Caco-2 (cell line): Measurements from ENCODE around the gene CCDC197. TPM values are rescaled to one million over a fixed set of nuclear protein-coding genes. Genes with fewer than 3 reads are reported as not detected.

Source experiments
- BruUV-seq: library from RNA; stranded (reverse); fragments of 400-500 nt; replicated peaks from 2 replicates; lab custom pipeline; 2021; lab: Mats Ljungman, UMichigan
- CTCF ChIA-PET: fragments of 300-600 bp; sonication (Branson Sonifier 250); formaldehyde crosslinking; loops from one replicate; lab custom pipeline; 2022; ENCODE audit warnings: antibody characterized with exemption; lab: Charles Lee
- POLR2A ChIA-PET: fragments of 300-600 bp; sonication (Branson Sonifier 250); formaldehyde crosslinking; loops from one replicate; lab custom pipeline; 2022; ENCODE audit warnings: antibody characterized with exemption; lab: Charles Lee
- DNase-seq, 2 experiments: peaks; one replicate each; pipeline versions ENCODE4 v3.0.0 to v3.0.0-alpha.2; 2020 to 2022
- H3K27me3 ChIP-seq: replicated peaks from 2 replicates; pipeline ENCODE4 v1.6.0; 2011; ENCODE audit warnings: low read length; ENCODE audit not compliant: control insufficient read depth, insufficient read depth
- H3K36me3 ChIP-seq: 2 replicates; pipeline ENCODE4 v1.5.1; 2011; ENCODE audit warnings: low read length; ENCODE audit not compliant: control insufficient read depth, insufficient read depth
- H3K4me1 ChIP-seq: fragments of 250-450 bp; sonication (Bioruptor Pico); 2 replicates; pipeline ENCODE4 v1.5.1; 2020; ENCODE audit warnings: mild to moderate bottlenecking
- H3K4me3 ChIP-seq: 2 replicates; pipeline ENCODE4 v1.5.1; 2011; ENCODE audit warnings: low read depth, mild to moderate bottlenecking, control low read depth, low read length
- H3K9me3 ChIP-seq: fragments of 250-450 bp; sonication (Bioruptor Pico); 2 replicates; pipeline ENCODE4 v1.5.1; 2020; ENCODE audit warnings: mild to moderate bottlenecking, moderate library complexity
- H3K27ac Mint-ChIP-seq: one replicate; pipeline ENCODE4 v1.8.0; 2022; ENCODE audit warnings: mixed read lengths; ENCODE audit not compliant: unreplicated experiment
- H3K27me3 Mint-ChIP-seq: one replicate; pipeline ENCODE4 v1.8.0; 2022; ENCODE audit warnings: mixed read lengths; ENCODE audit not compliant: insufficient read depth, unreplicated experiment
- H3K36me3 Mint-ChIP-seq: one replicate; pipeline ENCODE4 v1.8.0; 2022; ENCODE audit warnings: mild to moderate bottlenecking, mixed read lengths; ENCODE audit not compliant: insufficient read depth, unreplicated experiment
- H3K4me1 Mint-ChIP-seq: one replicate; pipeline ENCODE4 v1.8.0; 2022; ENCODE audit warnings: low read depth, mixed read lengths; ENCODE audit not compliant: unreplicated experiment
- H3K4me3 Mint-ChIP-seq: one replicate; pipeline ENCODE4 v1.8.0; 2022; ENCODE audit warnings: mild to moderate bottlenecking, moderate library complexity, mixed read lengths; ENCODE audit not compliant: unreplicated experiment
- H3K9me3 Mint-ChIP-seq: one replicate; pipeline ENCODE4 v1.8.0; 2022; ENCODE audit warnings: mixed read lengths; ENCODE audit not compliant: unreplicated experiment
- CTCF ChIP-seq, 2 experiments: fragments of 200-600 bp in 1 of 2; IDR thresholded peaks; 1 replicate in 1 of 2; 2 replicates in 1 of 2; pipeline versions ENCODE4 v1.5.1 to v1.8.0; 2011 to 2022; ENCODE audit warnings: antibody characterized with exemption in 1 of 2, control low read depth in 1 of 2, inconsistent platforms in 1 of 2, low read depth in 1 of 2, low read length in 1 of 2, mild to moderate bottlenecking in 1 of 2, moderate library complexity in 1 of 2; ENCODE audit not compliant: insufficient read depth in 1 of 2, severe bottlenecking in 1 of 2, unreplicated experiment in 1 of 2
- intact Hi-C: fragments of 100-400 bp; cut with micrococcal nuclease; formaldehyde crosslinking; loops from one replicate; pipeline ENCODE4 v1.10.0; 2022; ENCODE audit not compliant: unreplicated experiment
- total RNA-seq: library from RNA; stranded (reverse); gene quantifications from 2 replicates; pipeline ENCODE4 v1.2.3, GENCODE V29; 2022

CCDC197 gene
- total RNA-seq, 1 experiment from 2014 or later: not detected

- BruUV-seq: no TSS peak
- H3K9me3 Mint-ChIP-seq: no peaks in the 10 kb centered on the region
Observed at GRCh38 chr14:93970585-93970964, 26.5 kb upstream of the CCDC197 start.

DNA sequence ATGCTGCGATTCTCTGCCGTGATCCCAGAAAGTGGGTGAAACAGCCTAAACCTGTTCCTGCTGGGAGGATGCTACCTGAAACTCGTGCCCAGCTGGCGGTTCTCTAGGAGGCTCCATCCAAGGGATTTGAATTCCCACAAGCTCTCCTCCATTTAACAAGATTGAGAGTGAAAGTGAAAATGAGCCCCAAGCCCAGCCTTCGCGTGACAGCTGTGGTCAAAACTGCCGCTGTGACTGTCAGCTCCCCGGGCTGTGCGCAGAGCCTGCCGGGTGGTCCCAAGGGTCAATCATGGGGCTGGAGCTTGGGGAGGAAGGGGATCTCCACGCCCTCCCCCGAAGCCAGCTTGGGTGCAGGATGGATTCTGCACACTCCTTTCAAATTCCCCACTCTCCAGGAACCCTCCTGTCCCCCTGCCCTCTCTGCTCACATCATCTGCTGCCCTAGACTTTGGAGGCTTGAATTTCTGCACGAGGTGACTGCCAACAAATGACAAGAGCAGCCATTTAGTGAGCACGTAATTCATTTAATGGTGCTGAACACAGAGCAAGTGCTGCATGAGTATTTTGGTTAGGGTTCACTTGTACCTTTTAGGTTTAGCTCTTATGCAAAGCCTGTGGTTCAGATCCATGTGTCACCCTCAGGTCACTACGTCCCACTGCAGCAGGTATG is 26.0 kb upstream of the CCDC197 start:
- Mint-ChIP-seq H3K4me1 (no peaks in the 10 kb centered on the region), H3K36me3 (no peaks in the 10 kb centered on the region), H3K27me3 (no peaks in the 10 kb centered on the region), H3K4me3 (no peak overlapping the region), H3K27ac (no peak overlapping the region), H3K9me3 (no peaks in the 10 kb centered on the region)
- no peak for TF ChIP-seq CTCF (IDR thresholded peaks at IDR 0.05; ENCODE audit: insufficient read depth in 1 of 2, low read depth in 1 of 2, low read length in 1 of 2, severe bottlenecking in 1 of 2, unreplicated experiment in 1 of 2)
- POLR2A ChIA-PET: no interaction called here
- intact Hi-C loops: no loop called here
- no TSS peak for BruUV-seq
- no peaks in the 10 kb centered on the region for H3K27me3 ChIP-seq
- no peak for DNase-seq
- peaks cover under 1% of the 10 kb centered on the region; the same call in 1 of the 2 replicates for H3K4me1 ChIP-seq
- CTCF ChIA-PET: interaction anchor here (0.8 to 1.2 kb wide), 2 partner anchors 8 to 31 kb away, joined by 3 to 5 read pairs; no protein-coding TSS in a partner anchor
- no peak overlapping the region for H3K4me3 ChIP-seq
- no peaks in the 10 kb centered on the region for H3K36me3 ChIP-seq
- H3K9me3 ChIP-seq: no peaks in the 10 kb centered on the region

More at GRCh38 chr14:93970585-93970964, 26.5 kb upstream of the CCDC197 start:
- ChIA-PET CTCF (interaction anchor here (1.2 kb wide), 1 partner anchor 31 kb away, joined by 5 read pairs; no protein-coding TSS in a partner anchor), POLR2A (no interaction called here)
- Histone ChIP-seq H3K4me3 (no peak overlapping the region), H3K27me3 (no peaks in the 10 kb centered on the region), H3K9me3 (no peaks in the 10 kb centered on the region), H3K36me3 (no peaks in the 10 kb centered on the region), H3K4me1 (peaks cover 6% of the 10 kb centered on the region; the same call in 1 of the 2 replicates)
- Mint-ChIP-seq H3K36me3 (no peaks in the 10 kb centered on the region), H3K27me3 (no peaks in the 10 kb centered on the region), H3K27ac (no peak overlapping the region), H3K4me1 (no peaks in the 10 kb centered on the region), H3K4me3 (no peak overlapping the region)
- DNase-seq: peak in 1 of 2 experiments; percentile 20
- intact Hi-C loops: no loop called here
- peak in 1 of 2 experiments; percentile 30 for TF ChIP-seq CTCF (IDR thresholded peaks at IDR 0.05; ENCODE audit: insufficient read depth in 1 of 2, low read depth in 1 of 2, low read length in 1 of 2, severe bottlenecking in 1 of 2, unreplicated experiment in 1 of 2)

GRCh38 chr14:93971635-93972027 is 25.5 kb upstream of the CCDC197 start:
- Mint-ChIP-seq H3K27me3 (no peaks in the 10 kb centered on the region), H3K27ac (no peak overlapping the region), H3K4me1 (no peaks in the 10 kb centered on the region), H3K36me3 (no peaks in the 10 kb centered on the region), H3K4me3 (no peak overlapping the region), H3K9me3 (no peaks in the 10 kb centered on the region)
- H3K9me3 ChIP-seq: no peaks in the 10 kb centered on the region
- no peak for TF ChIP-seq CTCF (IDR thresholded peaks at IDR 0.05; ENCODE audit: insufficient read depth in 1 of 2, low read depth in 1 of 2, low read length in 1 of 2, severe bottlenecking in 1 of 2, unreplicated experiment in 1 of 2)
- H3K4me3 ChIP-seq: no peak overlapping the region
- DNase-seq: no peak
- H3K27me3 ChIP-seq: no peaks in the 10 kb centered on the region
- intact Hi-C loops: no loop called here
- CTCF ChIA-PET: interaction anchor here (0.8 kb wide), 1 partner anchor 8 kb away, joined by 3 read pairs; no protein-coding TSS in a partner anchor
- H3K4me1 ChIP-seq: no peaks in the 10 kb centered on the region
- POLR2A ChIA-PET: no interaction called here
- BruUV-seq: no TSS peak
- H3K36me3 ChIP-seq: no peaks in the 10 kb centered on the region
